ENCODE measurements around the gene SEZ6L2.

DNA sequence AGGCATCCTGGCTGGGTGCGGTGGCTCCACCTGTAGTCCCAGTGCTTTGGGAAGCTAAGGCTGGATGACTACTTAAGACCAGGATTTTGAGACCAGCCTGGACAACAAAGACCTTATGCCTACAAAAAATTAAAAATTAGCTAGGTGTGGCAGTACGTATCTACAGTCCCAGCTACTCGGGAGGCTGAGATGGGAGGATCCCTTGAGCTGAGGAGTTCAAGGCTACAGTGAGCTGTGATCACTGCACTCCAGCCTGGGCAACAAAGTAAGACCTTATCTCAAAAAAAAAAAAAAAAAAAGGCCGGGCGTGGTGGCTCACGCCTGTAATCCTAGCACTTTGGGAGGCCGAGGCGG is 73.0 kb downstream of the SEZ6L2 start:
- TF ChIP-seq, protein P1, sequence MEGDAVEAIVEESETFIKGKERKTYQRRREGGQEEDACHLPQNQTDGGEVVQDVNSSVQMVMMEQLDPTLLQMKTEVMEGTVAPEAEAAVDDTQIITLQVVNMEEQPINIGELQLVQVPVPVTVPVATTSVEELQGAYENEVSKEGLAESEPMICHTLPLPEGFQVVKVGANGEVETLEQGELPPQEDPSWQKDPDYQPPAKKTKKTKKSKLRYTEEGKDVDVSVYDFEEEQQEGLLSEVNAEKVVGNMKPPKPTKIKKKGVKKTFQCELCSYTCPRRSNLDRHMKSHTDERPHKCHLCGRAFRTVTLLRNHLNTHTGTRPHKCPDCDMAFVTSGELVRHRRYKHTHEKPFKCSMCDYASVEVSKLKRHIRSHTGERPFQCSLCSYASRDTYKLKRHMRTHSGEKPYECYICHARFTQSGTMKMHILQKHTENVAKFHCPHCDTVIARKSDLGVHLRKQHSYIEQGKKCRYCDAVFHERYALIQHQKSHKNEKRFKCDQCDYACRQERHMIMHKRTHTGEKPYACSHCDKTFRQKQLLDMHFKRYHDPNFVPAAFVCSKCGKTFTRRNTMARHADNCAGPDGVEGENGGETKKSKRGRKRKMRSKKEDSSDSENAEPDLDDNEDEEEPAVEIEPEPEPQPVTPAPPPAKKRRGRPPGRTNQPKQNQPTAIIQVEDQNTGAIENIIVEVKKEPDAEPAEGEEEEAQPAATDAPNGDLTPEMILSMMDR (IDR thresholded peaks at IDR 0.05), result no peak
- no peak for TF ChIP-seq ZFX (IDR thresholded peaks at IDR 0.05; ENCODE audit: borderline replicate concordance)
